Body of pancreas (tissue), 4 donors: ENCODE data around the gene BBIP1.

Experiments
- POLR2A ChIP-seq, 3 donors: fragments of 450-650 bp; IDR thresholded peaks; one replicate each; pipeline ENCODE4 v1.6.1; 2016; ENCODE audit warnings: antibody characterized with exemption in 3 of 3, mild to moderate bottlenecking in 2 of 3
- TF ChIP-seq, protein P1 (sequence below), 7 experiments: fragments of 450-650 bp in 4 of 7; fragments of 200-600 bp in 3 of 7; sonication (generic) in 3 of 7; IDR thresholded peaks; one replicate each; pipeline ENCODE4 v1.5.1; 2016 to 2019; ENCODE audit warnings: antibody characterized with exemption in 7 of 7

DNA sequence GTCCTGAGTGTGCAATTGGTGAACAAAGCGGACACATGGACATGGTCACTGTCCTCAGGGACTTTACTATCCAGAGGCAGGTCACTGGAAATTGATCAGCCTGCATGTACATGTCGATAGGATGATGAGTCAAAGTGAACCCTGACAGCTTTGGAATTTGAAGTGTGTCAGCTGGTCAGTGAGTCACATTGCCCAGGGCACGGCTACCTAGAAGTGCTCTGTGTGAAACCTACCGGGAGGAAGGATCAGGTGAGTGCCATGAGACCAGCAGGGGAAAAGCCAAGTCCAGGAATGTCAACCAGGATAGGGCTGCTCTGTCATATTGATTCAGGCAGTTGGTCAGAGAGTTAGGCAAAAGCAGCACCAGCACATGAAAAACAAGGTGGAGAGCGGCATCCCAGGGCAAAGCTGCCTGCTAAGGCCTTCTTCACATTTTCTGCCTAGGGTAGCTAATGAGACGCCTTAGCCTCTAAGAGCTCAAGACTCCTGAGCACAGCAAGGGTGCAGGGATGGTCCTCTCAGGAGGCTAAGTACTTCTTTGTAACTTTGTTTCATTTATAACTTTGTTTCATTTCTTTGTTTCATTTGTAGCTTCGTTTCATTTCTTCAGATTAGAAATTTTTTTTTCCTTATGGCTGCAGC is 66.6 kb downstream of the BBIP1 start:
- TF ChIP-seq, protein P1, sequence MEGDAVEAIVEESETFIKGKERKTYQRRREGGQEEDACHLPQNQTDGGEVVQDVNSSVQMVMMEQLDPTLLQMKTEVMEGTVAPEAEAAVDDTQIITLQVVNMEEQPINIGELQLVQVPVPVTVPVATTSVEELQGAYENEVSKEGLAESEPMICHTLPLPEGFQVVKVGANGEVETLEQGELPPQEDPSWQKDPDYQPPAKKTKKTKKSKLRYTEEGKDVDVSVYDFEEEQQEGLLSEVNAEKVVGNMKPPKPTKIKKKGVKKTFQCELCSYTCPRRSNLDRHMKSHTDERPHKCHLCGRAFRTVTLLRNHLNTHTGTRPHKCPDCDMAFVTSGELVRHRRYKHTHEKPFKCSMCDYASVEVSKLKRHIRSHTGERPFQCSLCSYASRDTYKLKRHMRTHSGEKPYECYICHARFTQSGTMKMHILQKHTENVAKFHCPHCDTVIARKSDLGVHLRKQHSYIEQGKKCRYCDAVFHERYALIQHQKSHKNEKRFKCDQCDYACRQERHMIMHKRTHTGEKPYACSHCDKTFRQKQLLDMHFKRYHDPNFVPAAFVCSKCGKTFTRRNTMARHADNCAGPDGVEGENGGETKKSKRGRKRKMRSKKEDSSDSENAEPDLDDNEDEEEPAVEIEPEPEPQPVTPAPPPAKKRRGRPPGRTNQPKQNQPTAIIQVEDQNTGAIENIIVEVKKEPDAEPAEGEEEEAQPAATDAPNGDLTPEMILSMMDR (IDR thresholded peaks at IDR 0.05) = peak in 1 of 7 experiments; percentile 19
- peak in 2 of 3 donors; percentile 36 to 39 for TF ChIP-seq POLR2A (IDR thresholded peaks at IDR 0.05)
